Endothelial cell of umbilical vein (primary cell): Measurements from ENCODE around the gene NCKAP5. TPM values are rescaled to one million over a fixed set of nuclear protein-coding genes. Genes with fewer than 3 reads are reported as not detected.

Experiments
- BruUV-seq: library from RNA; stranded (reverse); fragments of 400-500 nt; replicated peaks from 2 replicates; lab custom pipeline; 2021; lab: Mats Ljungman, UMichigan
- CTCF ChIA-PET: fragments of 300-600, 350-600 bp; sonication (Branson Sonifier 250); formaldehyde crosslinking; loops from one replicate; lab custom pipeline; 2021; ENCODE audit warnings: antibody characterized with exemption, inconsistent platforms; lab: Charles Lee
- POLR2A ChIA-PET: fragments of 300-600, 350-600 bp; sonication (Branson Sonifier 250); formaldehyde crosslinking; loops from one replicate; lab custom pipeline; 2021; ENCODE audit warnings: antibody characterized with exemption, inconsistent platforms; lab: Charles Lee
- DNase-seq: peaks from one replicate; pipeline ENCODE4 v3.0.0-alpha.2; 2011; ENCODE audit warnings: low read depth, low spot score
- FAIRE-seq: peaks from 2 replicates; lab custom pipeline; 2011; peaks lifted over from hg19 to GRCh38; lab: Jason Lieb, UNC
- H2AFZ ChIP-seq: 2 replicates; pipeline ENCODE4 v1.6.0; 2012; ENCODE audit warnings: low read depth, low read length, control low read depth, inconsistent platforms
- H3K27ac ChIP-seq: 2 replicates; pipeline ENCODE4 v1.5.1; 2011; ENCODE audit warnings: low read depth, mild to moderate bottlenecking, control low read depth, low read length, moderate library complexity; ENCODE audit not compliant: insufficient read depth
- H3K27me3 ChIP-seq, 2 experiments: 2 replicates each; pipeline versions ENCODE4 v1.6.0 to v1.6.1; 2011; ENCODE audit warnings: low read length in 2 of 2, mixed read lengths in 1 of 2; ENCODE audit not compliant: control insufficient read depth in 2 of 2, insufficient read depth in 2 of 2
- H3K36me3 ChIP-seq, 2 experiments: 2 replicates in 1 of 2; 3 replicates in 1 of 2; pipeline ENCODE4 v1.5.1; 2011; ENCODE audit warnings: low read length in 2 of 2, mild to moderate bottlenecking in 1 of 2, moderate library complexity in 1 of 2; ENCODE audit not compliant: control insufficient read depth in 2 of 2, insufficient read depth in 2 of 2; ENCODE audit errors: extremely low read depth in 1 of 2
- H3K4me1 ChIP-seq: 3 replicates; pipeline ENCODE4 v1.5.1; 2011; ENCODE audit warnings: mild to moderate bottlenecking, low read length; ENCODE audit not compliant: control insufficient read depth, insufficient read depth; ENCODE audit errors: extremely low read depth
- H3K4me2 ChIP-seq: 2 replicates; pipeline ENCODE4 v1.6.1; 2011; ENCODE audit warnings: low read length, control low read depth, mixed read lengths; ENCODE audit not compliant: insufficient read depth
- H3K4me3 ChIP-seq, 3 experiments: fragments of 200-600 bp in 1 of 3; sonication (generic), shearing (Covaris generic) in 1 of 3; replicated peaks in 1 of 3; 2 replicates each; pipeline ENCODE4 v1.5.1; 2011 to 2016; ENCODE audit warnings: control low read depth in 3 of 3, low read length in 3 of 3, mild to moderate bottlenecking in 2 of 3, inconsistent platforms in 1 of 3, low read depth in 1 of 3, moderate library complexity in 1 of 3; ENCODE audit not compliant: insufficient read depth in 1 of 3
- H3K79me2 ChIP-seq: 2 replicates; pipeline ENCODE4 v1.6.0; 2012; ENCODE audit warnings: low read length, inconsistent platforms; ENCODE audit not compliant: control insufficient read depth, insufficient read depth
- H3K9ac ChIP-seq: replicated peaks from 2 replicates; pipeline ENCODE3; 2011; ENCODE audit warnings: low read length, control low read depth; ENCODE audit not compliant: insufficient read depth; ENCODE audit errors: extremely low read depth
- H3K9me1 ChIP-seq: replicated peaks from 3 replicates; pipeline ENCODE4 v1.6.0; 2011; ENCODE audit warnings: mild to moderate bottlenecking, low read length; ENCODE audit not compliant: control insufficient read depth, insufficient read depth; ENCODE audit errors: extremely low read depth
- H3K9me3 ChIP-seq: replicated peaks from 2 replicates; pipeline ENCODE4 v1.5.1; 2012; ENCODE audit warnings: low read length, inconsistent platforms; ENCODE audit not compliant: control insufficient read depth, insufficient read depth
- H4K20me1 ChIP-seq: replicated peaks from 2 replicates; pipeline ENCODE3; 2011; ENCODE audit warnings: mild to moderate bottlenecking, low read length; ENCODE audit not compliant: control insufficient read depth, insufficient read depth; ENCODE audit errors: extremely low read depth
- EZH2 ChIP-seq: IDR thresholded peaks from 2 replicates; pipeline ENCODE4 v1.6.1; 2012; ENCODE audit warnings: borderline replicate concordance, low read depth, mild to moderate bottlenecking, moderate library complexity, low read length, inconsistent platforms; ENCODE audit not compliant: severe bottlenecking
- FOS ChIP-seq: IDR thresholded peaks from 2 replicates; pipeline ENCODE4 v1.6.1; 2011; ENCODE audit warnings: mild to moderate bottlenecking, low read length, moderate library complexity, borderline replicate concordance; ENCODE audit not compliant: insufficient read depth
- GATA2 ChIP-seq: IDR thresholded peaks from 2 replicates; pipeline ENCODE4 v1.7.0; 2011; ENCODE audit warnings: low read depth, mild to moderate bottlenecking, moderate library complexity, mixed read lengths, low read length; ENCODE audit not compliant: insufficient read length, insufficient read depth
- JUN ChIP-seq: IDR thresholded peaks from 2 replicates; pipeline ENCODE4 v1.6.1; 2011; ENCODE audit warnings: borderline replicate concordance, low read depth; ENCODE audit not compliant: insufficient read length, insufficient read depth
- MYC ChIP-seq: IDR thresholded peaks from one replicate; pipeline ENCODE4 v1.6.1; 2011; ENCODE audit warnings: mild to moderate bottlenecking, low read depth, low read length
- POLR2A ChIP-seq: IDR thresholded peaks from 2 replicates; pipeline ENCODE4 v1.6.1; 2012; ENCODE audit warnings: low read depth, mild to moderate bottlenecking, control low read depth, low read length
- POLR2AphosphoS5 ChIP-seq: IDR thresholded peaks from 2 replicates; pipeline ENCODE4 v1.6.1; 2012; ENCODE audit warnings: low read depth, mild to moderate bottlenecking, control low read depth, low read length, moderate library complexity; ENCODE audit not compliant: insufficient read depth
- dilution Hi-C: fragments of 300-500 bp; cut with MboI; formaldehyde crosslinking; loops from one replicate; pipeline ENCODE4 v1.15.0; 2019; ENCODE audit warnings: low sequenced_read_pairs; ENCODE audit not compliant: extremely low pct_ligation_motif_present
- intact Hi-C: fragments of 100-400 bp; cut with micrococcal nuclease; formaldehyde crosslinking; loops from one replicate; pipeline ENCODE4 v1.10.0; 2022
- polyA plus RNA-seq, 4 experiments: library from polyadenylated mRNA; depleted of rRNA in 3 of 4; stranded (reverse) in 3 of 4; unstranded in 1 of 4; fragments of >200 nt; gene quantifications; 2 replicates each; pipeline versions ENCODE4 v1.2.1 to v1.2.3, GENCODE V29; 2011 to 2012; ENCODE audit warnings: missing spikeins in 1 of 4
- total RNA-seq: library from RNA; stranded (reverse); gene quantifications from 2 replicates; pipeline ENCODE4 v1.2.3, GENCODE V29; 2021
- TF ChIP-seq, protein P1 (sequence below), 2 donors: IDR thresholded peaks; 1 replicate in 1 of 2; 2 replicates in 1 of 2; pipeline ENCODE4 v1.5.1; 2011; ENCODE audit warnings: low read length in 2 of 2, mild to moderate bottlenecking in 2 of 2, moderate library complexity in 2 of 2, control low read depth in 1 of 2, inconsistent platforms in 1 of 2, low read depth in 1 of 2; ENCODE audit not compliant: insufficient read depth in 1 of 2; ENCODE audit errors: extremely low read depth in 1 of 2
- TF ChIP-seq, protein P2 (sequence below): IDR thresholded peaks from 2 replicates; pipeline ENCODE4 v1.6.1; 2011; ENCODE audit not compliant: insufficient read depth, insufficient read length

Gene NCKAP5
- total and polyA plus RNA-seq, 2 donors (not counting 3 experiments of a cell fraction or from before 2014, with no cell fraction given) = 0.47 to 3.3 TPM

DNA sequence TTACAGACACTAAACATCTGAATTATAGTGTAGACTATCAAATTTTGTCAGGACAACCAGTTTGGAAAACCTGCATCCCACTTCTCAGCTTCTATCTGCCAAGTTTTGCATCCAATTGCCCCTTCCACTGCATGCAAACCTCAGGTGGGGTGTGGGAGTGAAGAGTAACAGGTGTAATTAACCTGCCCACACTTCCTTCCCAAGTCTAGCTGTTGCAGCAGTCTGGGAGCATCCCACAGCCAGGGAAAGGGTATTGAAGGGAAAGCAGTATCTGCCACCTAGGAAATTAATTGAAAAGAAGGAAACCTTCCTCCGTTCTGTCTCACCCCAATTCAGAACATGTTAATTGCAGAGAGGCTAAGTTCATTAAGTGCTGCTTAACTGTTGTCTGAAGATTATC, 189.9 kb downstream of the NCKAP5 start:
- no peaks in the 10 kb centered on the region for H4K20me1 ChIP-seq
- H3K9me3 ChIP-seq = no peaks in the 10 kb centered on the region
- TF ChIP-seq JUN = no peak
- TF ChIP-seq, protein P1, sequence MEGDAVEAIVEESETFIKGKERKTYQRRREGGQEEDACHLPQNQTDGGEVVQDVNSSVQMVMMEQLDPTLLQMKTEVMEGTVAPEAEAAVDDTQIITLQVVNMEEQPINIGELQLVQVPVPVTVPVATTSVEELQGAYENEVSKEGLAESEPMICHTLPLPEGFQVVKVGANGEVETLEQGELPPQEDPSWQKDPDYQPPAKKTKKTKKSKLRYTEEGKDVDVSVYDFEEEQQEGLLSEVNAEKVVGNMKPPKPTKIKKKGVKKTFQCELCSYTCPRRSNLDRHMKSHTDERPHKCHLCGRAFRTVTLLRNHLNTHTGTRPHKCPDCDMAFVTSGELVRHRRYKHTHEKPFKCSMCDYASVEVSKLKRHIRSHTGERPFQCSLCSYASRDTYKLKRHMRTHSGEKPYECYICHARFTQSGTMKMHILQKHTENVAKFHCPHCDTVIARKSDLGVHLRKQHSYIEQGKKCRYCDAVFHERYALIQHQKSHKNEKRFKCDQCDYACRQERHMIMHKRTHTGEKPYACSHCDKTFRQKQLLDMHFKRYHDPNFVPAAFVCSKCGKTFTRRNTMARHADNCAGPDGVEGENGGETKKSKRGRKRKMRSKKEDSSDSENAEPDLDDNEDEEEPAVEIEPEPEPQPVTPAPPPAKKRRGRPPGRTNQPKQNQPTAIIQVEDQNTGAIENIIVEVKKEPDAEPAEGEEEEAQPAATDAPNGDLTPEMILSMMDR (IDR thresholded peaks at IDR 0.05; ENCODE audit: extremely low read depth in 1 of 2, insufficient read depth in 1 of 2, low read depth in 1 of 2, low read length in 2 of 2) = no peak
- TF ChIP-seq, protein P2, sequence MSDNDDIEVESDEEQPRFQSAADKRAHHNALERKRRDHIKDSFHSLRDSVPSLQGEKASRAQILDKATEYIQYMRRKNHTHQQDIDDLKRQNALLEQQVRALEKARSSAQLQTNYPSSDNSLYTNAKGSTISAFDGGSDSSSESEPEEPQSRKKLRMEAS = no peak
- no peak for TF ChIP-seq POLR2A
- TF ChIP-seq GATA2 = no peak
- TF ChIP-seq FOS = no peak
- no peak for TF ChIP-seq MYC
- no peak for TF ChIP-seq EZH2
- TF ChIP-seq POLR2AphosphoS5 = no peak
- H2AFZ ChIP-seq = no peak overlapping the region
- no peak overlapping the region for H3K9ac ChIP-seq
- dilution Hi-C loops = no loop called here
- H3K79me2 ChIP-seq = no peaks in the 10 kb centered on the region
- H3K27me3 ChIP-seq = no peaks in the 10 kb centered on the region
- intact Hi-C loops = no loop called here
- no peaks in the 10 kb centered on the region for H3K4me1 ChIP-seq
- no peak overlapping the region for H3K4me3 ChIP-seq
- no TSS peak for BruUV-seq
- no peaks in the 10 kb centered on the region for H3K36me3 ChIP-seq
- no peak overlapping the region for H3K4me2 ChIP-seq
- no peak for DNase-seq
- POLR2A ChIA-PET = no interaction called here
- FAIRE-seq = no peak
- CTCF ChIA-PET = no interaction called here
- no peaks in the 10 kb centered on the region for H3K9me1 ChIP-seq
- no peak overlapping the region for H3K27ac ChIP-seq
